Panc1 (cell line): ENCODE results near the gene PPM1H.

Experiments
- POLR2AphosphoS5 ChIP-seq: IDR thresholded peaks from 2 replicates; pipeline ENCODE4 v1.6.1; 2012; ENCODE audit warnings: mild to moderate bottlenecking, low read depth, low read length, moderate library complexity
- SIN3A ChIP-seq: IDR thresholded peaks from 2 replicates; pipeline ENCODE4 v1.6.1; 2012; ENCODE audit warnings: low read depth, mild to moderate bottlenecking, low read length, moderate library complexity, borderline replicate concordance; ENCODE audit not compliant: insufficient read depth
- TCF7L2 ChIP-seq: IDR thresholded peaks from 2 replicates; pipeline ENCODE4 v1.6.1; 2011; ENCODE audit warnings: mild to moderate bottlenecking, low read depth, low read length, inconsistent platforms
- TF ChIP-seq, protein P1 (sequence below): fragments of 450-650 bp; IDR thresholded peaks from 2 replicates; pipeline ENCODE4 v1.5.1; 2017; ENCODE audit warnings: mild to moderate bottlenecking
- TF ChIP-seq, protein P2 (sequence below), 2 experiments: IDR thresholded peaks; 2 replicates each; pipeline ENCODE4 v1.6.1; 2011 to 2012; ENCODE audit warnings: low read depth in 2 of 2, control low read depth in 1 of 2, low read length in 1 of 2, mild to moderate bottlenecking in 1 of 2, moderate library complexity in 1 of 2; ENCODE audit not compliant: insufficient read depth in 1 of 2

- TF ChIP-seq, protein P1, sequence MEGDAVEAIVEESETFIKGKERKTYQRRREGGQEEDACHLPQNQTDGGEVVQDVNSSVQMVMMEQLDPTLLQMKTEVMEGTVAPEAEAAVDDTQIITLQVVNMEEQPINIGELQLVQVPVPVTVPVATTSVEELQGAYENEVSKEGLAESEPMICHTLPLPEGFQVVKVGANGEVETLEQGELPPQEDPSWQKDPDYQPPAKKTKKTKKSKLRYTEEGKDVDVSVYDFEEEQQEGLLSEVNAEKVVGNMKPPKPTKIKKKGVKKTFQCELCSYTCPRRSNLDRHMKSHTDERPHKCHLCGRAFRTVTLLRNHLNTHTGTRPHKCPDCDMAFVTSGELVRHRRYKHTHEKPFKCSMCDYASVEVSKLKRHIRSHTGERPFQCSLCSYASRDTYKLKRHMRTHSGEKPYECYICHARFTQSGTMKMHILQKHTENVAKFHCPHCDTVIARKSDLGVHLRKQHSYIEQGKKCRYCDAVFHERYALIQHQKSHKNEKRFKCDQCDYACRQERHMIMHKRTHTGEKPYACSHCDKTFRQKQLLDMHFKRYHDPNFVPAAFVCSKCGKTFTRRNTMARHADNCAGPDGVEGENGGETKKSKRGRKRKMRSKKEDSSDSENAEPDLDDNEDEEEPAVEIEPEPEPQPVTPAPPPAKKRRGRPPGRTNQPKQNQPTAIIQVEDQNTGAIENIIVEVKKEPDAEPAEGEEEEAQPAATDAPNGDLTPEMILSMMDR: no peak
- TF ChIP-seq, protein P2, sequence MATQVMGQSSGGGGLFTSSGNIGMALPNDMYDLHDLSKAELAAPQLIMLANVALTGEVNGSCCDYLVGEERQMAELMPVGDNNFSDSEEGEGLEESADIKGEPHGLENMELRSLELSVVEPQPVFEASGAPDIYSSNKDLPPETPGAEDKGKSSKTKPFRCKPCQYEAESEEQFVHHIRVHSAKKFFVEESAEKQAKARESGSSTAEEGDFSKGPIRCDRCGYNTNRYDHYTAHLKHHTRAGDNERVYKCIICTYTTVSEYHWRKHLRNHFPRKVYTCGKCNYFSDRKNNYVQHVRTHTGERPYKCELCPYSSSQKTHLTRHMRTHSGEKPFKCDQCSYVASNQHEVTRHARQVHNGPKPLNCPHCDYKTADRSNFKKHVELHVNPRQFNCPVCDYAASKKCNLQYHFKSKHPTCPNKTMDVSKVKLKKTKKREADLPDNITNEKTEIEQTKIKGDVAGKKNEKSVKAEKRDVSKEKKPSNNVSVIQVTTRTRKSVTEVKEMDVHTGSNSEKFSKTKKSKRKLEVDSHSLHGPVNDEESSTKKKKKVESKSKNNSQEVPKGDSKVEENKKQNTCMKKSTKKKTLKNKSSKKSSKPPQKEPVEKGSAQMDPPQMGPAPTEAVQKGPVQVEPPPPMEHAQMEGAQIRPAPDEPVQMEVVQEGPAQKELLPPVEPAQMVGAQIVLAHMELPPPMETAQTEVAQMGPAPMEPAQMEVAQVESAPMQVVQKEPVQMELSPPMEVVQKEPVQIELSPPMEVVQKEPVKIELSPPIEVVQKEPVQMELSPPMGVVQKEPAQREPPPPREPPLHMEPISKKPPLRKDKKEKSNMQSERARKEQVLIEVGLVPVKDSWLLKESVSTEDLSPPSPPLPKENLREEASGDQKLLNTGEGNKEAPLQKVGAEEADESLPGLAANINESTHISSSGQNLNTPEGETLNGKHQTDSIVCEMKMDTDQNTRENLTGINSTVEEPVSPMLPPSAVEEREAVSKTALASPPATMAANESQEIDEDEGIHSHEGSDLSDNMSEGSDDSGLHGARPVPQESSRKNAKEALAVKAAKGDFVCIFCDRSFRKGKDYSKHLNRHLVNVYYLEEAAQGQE (IDR thresholded peaks at IDR 0.05; ENCODE audit: insufficient read depth in 1 of 2, low read depth in 2 of 2, low read length in 1 of 2): no peak
- TF ChIP-seq POLR2AphosphoS5: no peak
- TF ChIP-seq TCF7L2: no peak
- no peak for TF ChIP-seq SIN3A
These were observed 151.1 kb downstream of the PPM1H start for GRCh38 chr12:62783881-62784280.
